H9 (cell line): ENCODE data around the gene RFX4. TPM values are rescaled to one million over a fixed set of nuclear protein-coding genes. Genes with fewer than 3 reads are reported as not detected.

Experiments used
- DNase-seq: peaks from one replicate; pipeline ENCODE4 v3.0.0-alpha.2; 2017
- H2AFZ ChIP-seq: one replicate; pipeline ENCODE4 v1.6.1; 2013; ENCODE audit warnings: mild to moderate bottlenecking, low read length, control low read depth, moderate library complexity
- H2AK5ac ChIP-seq: 2 replicates; pipeline ENCODE4 v1.6.1; 2013; ENCODE audit warnings: low read length, control low read depth, mixed read lengths; ENCODE audit not compliant: insufficient read length
- H2BK120ac ChIP-seq: one replicate; pipeline ENCODE4 v1.6.1; 2013; ENCODE audit warnings: low read depth, mild to moderate bottlenecking, low read length, control low read depth, inconsistent platforms; ENCODE audit not compliant: poor library complexity, severe bottlenecking
- H2BK12ac ChIP-seq: 2 replicates; pipeline ENCODE4 v1.6.1; 2013; ENCODE audit warnings: low read length, control low read depth, mixed read lengths, low read depth; ENCODE audit not compliant: insufficient read length
- H2BK15ac ChIP-seq: 2 replicates; pipeline ENCODE4 v1.6.1; 2013; ENCODE audit warnings: low read depth, low read length, control low read depth
- H2BK20ac ChIP-seq: one replicate; pipeline ENCODE4 v1.6.1; 2013; ENCODE audit warnings: low read depth, mild to moderate bottlenecking, low read length, control low read depth, inconsistent platforms; ENCODE audit not compliant: poor library complexity, severe bottlenecking
- H2BK5ac ChIP-seq: 2 replicates; pipeline ENCODE4 v1.6.1; 2013; ENCODE audit warnings: low read length, control low read depth, mixed read lengths; ENCODE audit not compliant: insufficient read length
- H3K14ac ChIP-seq: 2 replicates; pipeline ENCODE4 v1.6.1; 2013; ENCODE audit warnings: low read length, control low read depth; ENCODE audit not compliant: insufficient read depth
- H3K18ac ChIP-seq: 2 replicates; pipeline ENCODE4 v1.6.1; 2013; ENCODE audit warnings: low read depth, mild to moderate bottlenecking, mixed read lengths, low read length, control low read depth; ENCODE audit not compliant: insufficient read length
- H3K23ac ChIP-seq: 2 replicates; pipeline ENCODE4 v1.6.1; 2013; ENCODE audit warnings: low read length, control low read depth, mixed read lengths, low read depth; ENCODE audit not compliant: insufficient read length
- H3K23me2 ChIP-seq: 2 replicates; pipeline ENCODE4 v1.6.1; 2013; ENCODE audit warnings: low read depth, mild to moderate bottlenecking, mixed read lengths, low read length, control low read depth; ENCODE audit not compliant: insufficient read length, poor library complexity, severe bottlenecking
- H3K27ac ChIP-seq: 2 replicates; pipeline ENCODE4 v1.5.1; 2013; ENCODE audit warnings: low read length, control low read depth, mixed read lengths, low read depth; ENCODE audit not compliant: insufficient read length
- H3K27me3 ChIP-seq: 2 replicates; pipeline ENCODE4 v1.6.1; 2013; ENCODE audit warnings: low read length, control low read depth, inconsistent platforms; ENCODE audit not compliant: insufficient read depth
- H3K4ac ChIP-seq: 2 replicates; pipeline ENCODE4 v1.6.1; 2013; ENCODE audit warnings: low read depth, mild to moderate bottlenecking, control low read depth, inconsistent platforms, low read length, moderate library complexity
- H3K4me1 ChIP-seq: 2 replicates; pipeline ENCODE4 v1.6.1; 2013; ENCODE audit warnings: low read length, control low read depth, inconsistent platforms; ENCODE audit not compliant: insufficient read depth
- H3K4me2 ChIP-seq: 2 replicates; pipeline ENCODE4 v1.6.1; 2013; ENCODE audit warnings: low read length, control low read depth, mixed read lengths; ENCODE audit not compliant: insufficient read length, insufficient read depth
- H3K56ac ChIP-seq: 2 replicates; pipeline ENCODE4 v1.6.1; 2013; ENCODE audit warnings: low read depth, mild to moderate bottlenecking, mixed read lengths, low read length, control low read depth; ENCODE audit not compliant: insufficient read length
- H3K79me1 ChIP-seq: 2 replicates; pipeline ENCODE4 v1.6.1; 2013; ENCODE audit warnings: low read depth, mild to moderate bottlenecking, moderate library complexity, low read length, control low read depth, inconsistent platforms; ENCODE audit not compliant: insufficient read depth, poor library complexity, severe bottlenecking
- H3K79me2 ChIP-seq: 2 replicates; pipeline ENCODE4 v1.6.1; 2013; ENCODE audit warnings: low read length, control low read depth, inconsistent platforms; ENCODE audit not compliant: insufficient read depth
- H3K9ac ChIP-seq: 2 replicates; pipeline ENCODE4 v1.6.1; 2013; ENCODE audit warnings: low read length, control low read depth, mixed read lengths; ENCODE audit not compliant: insufficient read length; ENCODE audit errors: extremely low read depth
- H3K9me3 ChIP-seq: one replicate; pipeline ENCODE4 v1.6.1; 2013; ENCODE audit warnings: low read depth, low read length, inconsistent platforms; ENCODE audit not compliant: control insufficient read depth
- H3T11ph ChIP-seq: one replicate; pipeline ENCODE4 v1.6.1; 2013; ENCODE audit warnings: mild to moderate bottlenecking, low read length, control low read depth, inconsistent platforms
- H4K20me1 ChIP-seq: one replicate; pipeline ENCODE4 v1.6.1; 2013; ENCODE audit not compliant: control insufficient read depth, insufficient read length, insufficient read depth
- H4K5ac ChIP-seq: 2 replicates; pipeline ENCODE4 v1.6.1; 2013; ENCODE audit warnings: low read depth, mild to moderate bottlenecking, mixed read lengths, low read length, control low read depth; ENCODE audit not compliant: insufficient read length
- H4K8ac ChIP-seq: replicated peaks from 2 replicates; pipeline ENCODE4 v1.6.1; 2013; ENCODE audit warnings: low read length, control low read depth, mixed read lengths, low read depth; ENCODE audit not compliant: insufficient read length
- H4K91ac ChIP-seq: 2 replicates; pipeline ENCODE4 v1.6.1; 2013; ENCODE audit warnings: low read depth, mild to moderate bottlenecking, moderate library complexity, mixed read lengths, low read length, control low read depth; ENCODE audit not compliant: insufficient read length
- H3K27ac Mint-ChIP-seq, 3 experiments: 2 replicates in 2 of 3; 3 replicates in 1 of 3; pipeline ENCODE4 v1.8.0; 2020 to 2021; ENCODE audit warnings: mixed read lengths in 3 of 3, mild to moderate bottlenecking in 1 of 3, moderate library complexity in 1 of 3
- H3K27me3 Mint-ChIP-seq: 2 replicates; pipeline ENCODE4 v1.8.0; 2021; ENCODE audit warnings: low read depth, mild to moderate bottlenecking, moderate library complexity, mixed read lengths
- H3K36me3 Mint-ChIP-seq, 3 experiments: 2 replicates in 2 of 3; 3 replicates in 1 of 3; pipeline ENCODE4 v1.8.0; 2020 to 2021; ENCODE audit warnings: low read depth in 3 of 3, mixed read lengths in 3 of 3; ENCODE audit not compliant: insufficient read depth in 1 of 3
- H3K4me1 Mint-ChIP-seq, 2 experiments: 2 replicates each; pipeline ENCODE4 v1.8.0; 2020; ENCODE audit warnings: mixed read lengths in 2 of 2
- H3K4me3 Mint-ChIP-seq, 2 experiments: 2 replicates in 1 of 2; 3 replicates in 1 of 2; pipeline ENCODE4 v1.8.0; 2020 to 2021; ENCODE audit warnings: mild to moderate bottlenecking in 2 of 2, mixed read lengths in 2 of 2, moderate library complexity in 1 of 2
- H3K9me3 Mint-ChIP-seq, 2 experiments: 2 replicates in 1 of 2; 3 replicates in 1 of 2; pipeline ENCODE4 v1.8.0; 2020; ENCODE audit warnings: mild to moderate bottlenecking in 2 of 2, mixed read lengths in 2 of 2, moderate library complexity in 1 of 2
- CTCF ChIP-seq: fragments of 200-600 bp; sonication (generic); conservative IDR thresholded peaks from 3 replicates; pipeline ENCODE4 v1.8.0; 2021; ENCODE audit warnings: antibody characterized with exemption, mild to moderate bottlenecking
- WGBS: extraction: QIAGEN DNeasy Blood & Tissue Kit; methylation state at CpG from one replicate; pipeline ENCODE4 v1.1.7; 2013; ENCODE audit warnings: missing lambda C conversion rate, low lambda C conversion rate, mixed read lengths; ENCODE audit not compliant: insufficient read length; ENCODE audit errors: extremely low coverage; 5-methylcytosine and 5-hydroxymethylcytosine counted together
- total RNA-seq: library from RNA; stranded (reverse); gene quantifications from 2 replicates; pipeline ENCODE4 v1.2.1, GENCODE V29; 2021

RFX4 gene
- total RNA-seq, 1 experiment from 2014 or later = 0.57 TPM

- Histone ChIP-seq H3K79me1 (no peaks in the 10 kb centered on the region), H2BK120ac (no peak overlapping the region), H2BK12ac (no peak overlapping the region), H2BK20ac (no peak overlapping the region), H2BK5ac (no peak overlapping the region), H4K20me1 (no peaks in the 10 kb centered on the region), H3K4ac (no peak overlapping the region), H3K14ac (no peak overlapping the region), H4K5ac (no peak overlapping the region), H2AFZ (no peak overlapping the region), H3K18ac (no peak overlapping the region), H3K56ac (no peak overlapping the region), H3K27ac (no peak overlapping the region), H3K9me3 (no peaks in the 10 kb centered on the region), H4K91ac (no peak overlapping the region), H3K27me3 (no peaks in the 10 kb centered on the region), H3K23me2 (no peaks in the 10 kb centered on the region), H2AK5ac (no peak overlapping the region), H3T11ph (no peak overlapping the region), H3K4me2 (no peak overlapping the region), H3K4me1 (no peaks in the 10 kb centered on the region; the same call in 1 of the 2 replicates), H4K8ac (no peak overlapping the region), H3K9ac (no peak overlapping the region), H3K79me2 (no peaks in the 10 kb centered on the region), H2BK15ac (no peak overlapping the region), H3K23ac (no peak overlapping the region)
- WGBS = no CpG with 5 or more reads among the region's 8 CpGs
- no peak for TF ChIP-seq CTCF
- Mint-ChIP-seq H3K36me3 (no peaks in the 10 kb centered on the region), H3K4me1 (peaks cover 42 to 51% of the 10 kb centered on the region in 2 experiments), H3K9me3 (no peaks in the 10 kb centered on the region), H3K27ac (no peak overlapping the region; a peak in 1 of 7 replicates), H3K27me3 (no peaks in the 10 kb centered on the region), H3K4me3 (no peak overlapping the region; a peak in 1 of 5 replicates)
- DNase-seq = no peak
Measured at GRCh38 chr12:106743270-106743988, 160.6 kb downstream of the RFX4 start.
